ENCODE results near the gene MOB3B.

MOB3B gene

GRCh38 chr9:27529316-27530278 is at the start of gene MOB3B:
Gene MOB3B (minus strand): TSS chr9:27529814. CDS start chr9:27455550, 74,264 bp downstream.
- peak; percentile 65 for DNase-seq (ENCODE audit: low read depth)

GRCh38 chr9:27573634-27574590 is 44.3 kb upstream of the MOB3B start:
- DNase-seq (ENCODE audit: low read depth): peak; percentile 87

- peak; percentile 84 for DNase-seq (ENCODE audit: low read depth)
These were observed 43.5 kb upstream of the MOB3B start, which contains the start of gene C9orf72 for GRCh38 chr9:27572918-27573633. Gene C9orf72 (minus strand): TSS chr9:27573481. CDS start chr9:27567120, 6,361 bp downstream.

GRCh38 chr9:27572566-27572917 is 42.9 kb upstream of the MOB3B start:
- DNase-seq (ENCODE audit: low read depth): no peak

DNA sequence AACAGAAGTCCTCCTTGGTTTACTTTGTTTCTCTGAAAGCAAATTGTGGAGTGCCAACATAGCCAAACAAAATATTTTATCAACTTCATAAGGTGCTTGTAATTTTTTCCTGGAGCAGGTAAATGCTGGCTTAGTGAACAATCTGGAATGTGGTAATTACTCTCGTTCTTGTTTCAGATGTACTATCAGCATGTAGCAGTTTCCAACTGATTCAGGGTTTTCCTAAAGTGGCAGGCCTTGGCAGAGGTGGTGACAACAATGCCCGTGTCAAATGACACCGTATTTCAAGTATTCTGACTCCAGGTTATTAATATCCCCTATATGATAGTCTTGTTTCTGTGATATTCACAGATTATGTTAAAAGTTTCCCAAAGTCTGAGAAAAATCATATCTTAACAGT is 42.4 kb upstream of the MOB3B start:
- DNase-seq (ENCODE audit: low read depth): no peak

- DNase-seq (ENCODE audit: low read depth): no peak
These were observed 41.4 kb upstream of the MOB3B start for GRCh38 chr9:27571011-27571410.

DNA sequence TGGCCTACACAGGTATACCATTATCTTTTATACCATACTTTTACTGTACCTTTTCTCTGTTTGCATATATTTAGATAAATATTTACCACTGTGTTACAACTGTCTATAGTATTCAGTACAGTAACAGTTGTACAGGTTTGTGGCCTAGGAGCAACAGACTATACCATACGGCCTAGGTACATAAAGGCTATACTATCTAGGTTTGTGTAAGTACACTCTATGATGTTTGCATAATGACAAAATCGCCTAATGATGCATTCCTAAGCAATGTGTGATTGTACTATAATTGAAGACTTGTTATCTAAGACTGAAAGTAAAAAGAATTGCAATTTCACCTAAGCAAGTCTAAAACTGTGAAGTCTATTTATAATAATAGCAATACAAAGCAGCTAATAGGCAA is 39.8 kb upstream of the MOB3B start:
- no peak for DNase-seq (ENCODE audit: low read depth)

- no peak for DNase-seq (ENCODE audit: low read depth)
These were observed 36.5 kb upstream of the MOB3B start for GRCh38 chr9:27566118-27566517.

GRCh38 chr9:27565696-27566095 is 36.1 kb upstream of the MOB3B start:
- no peak for DNase-seq (ENCODE audit: low read depth)

GRCh38 chr9:27564670-27565069 is 35.1 kb upstream of the MOB3B start:
- no peak for DNase-seq (ENCODE audit: low read depth)

GRCh38 chr9:27563738-27564430 is 34.3 kb upstream of the MOB3B start:
- no peak for DNase-seq (ENCODE audit: low read depth)

- no peak for DNase-seq (ENCODE audit: low read depth)
These were observed 32.1 kb upstream of the MOB3B start for GRCh38 chr9:27561685-27562084.

DNA sequence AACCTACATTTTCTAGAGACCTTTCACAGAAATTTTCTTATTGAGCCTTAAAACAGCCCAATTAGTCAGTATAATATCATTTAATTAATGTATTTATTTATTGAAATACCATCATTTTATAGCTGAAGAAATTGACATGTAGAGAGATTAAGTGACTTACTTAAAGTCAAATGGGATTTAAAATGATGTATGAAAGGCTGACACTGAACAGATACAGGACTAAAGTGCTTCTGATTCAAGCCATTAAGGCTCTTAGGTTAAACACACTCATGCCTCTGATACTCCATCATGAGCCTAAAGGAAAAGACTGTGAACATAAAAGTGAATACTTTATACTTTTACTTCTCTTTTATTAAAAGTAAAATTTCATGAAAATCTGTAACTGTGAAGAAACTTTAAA is 30.8 kb upstream of the MOB3B start:
- no peak for DNase-seq (ENCODE audit: low read depth)

DNA sequence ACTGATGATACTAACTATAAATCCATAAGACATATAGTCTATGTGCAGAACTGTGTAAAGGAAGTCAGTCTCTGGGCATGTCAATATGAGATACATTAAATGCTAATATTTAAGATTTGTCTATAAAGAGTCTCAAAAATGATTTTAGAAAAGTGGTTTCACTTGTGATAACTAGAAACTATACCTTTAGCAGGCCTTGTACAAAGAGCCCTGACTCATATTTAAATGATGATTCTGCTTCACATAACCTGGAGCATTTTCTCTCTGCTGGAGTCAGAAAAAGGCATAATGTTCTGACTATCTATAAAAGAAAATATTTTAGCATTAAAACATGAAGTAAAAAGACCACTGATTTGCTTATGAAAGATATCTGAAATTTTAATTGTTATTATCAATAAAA is 28.7 kb upstream of the MOB3B start:
- DNase-seq (ENCODE audit: low read depth): no peak

GRCh38 chr9:27556470-27556869 is 26.9 kb upstream of the MOB3B start:
- no peak for DNase-seq (ENCODE audit: low read depth)

- no peak for DNase-seq (ENCODE audit: low read depth)
These were observed 25.1 kb upstream of the MOB3B start for GRCh38 chr9:27554712-27555111.

GRCh38 chr9:27549196-27549755 is 19.7 kb upstream of the MOB3B start:
- no peak for DNase-seq (ENCODE audit: low read depth)

- DNase-seq (ENCODE audit: low read depth): no peak
These were observed 18.6 kb upstream of the MOB3B start for GRCh38 chr9:27548055-27548741.

- no peak for DNase-seq (ENCODE audit: low read depth)
These were observed 15.9 kb upstream of the MOB3B start for GRCh38 chr9:27545471-27545870.

DNA sequence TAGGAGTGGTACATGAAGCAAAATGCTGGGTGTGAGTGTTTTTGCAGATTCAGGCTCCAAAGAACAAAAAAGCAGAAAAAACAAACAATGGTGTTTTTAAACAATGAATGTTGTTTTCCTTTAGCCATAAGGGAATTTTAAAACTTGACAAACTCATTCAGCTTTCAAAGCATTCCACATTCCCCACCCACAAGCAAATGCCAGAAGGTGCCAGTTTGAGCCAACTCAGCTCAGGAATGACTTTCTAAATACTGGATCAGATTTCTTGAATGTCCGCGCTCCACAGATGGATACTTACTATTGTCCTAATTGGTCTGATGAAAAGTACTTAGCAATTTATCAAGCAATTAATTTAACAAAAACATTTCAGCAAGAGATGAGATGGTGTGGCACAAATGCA is 12.9 kb upstream of the MOB3B start:
- no peak for DNase-seq (ENCODE audit: low read depth)

All from stimulated activated CD8-positive, alpha-beta memory T cell treated with anti-CD3 and anti-CD28 coated beads, Interleukin-12 subunit alpha, Interleukin-12 subunit beta, amount 100 ng/mL, for 4 hours (primary cell).